Retinal pigment epithelial cell (primary cell): ENCODE results near the gene KCNK10.

Experiments used
- DNase-seq: peaks from one replicate; pipeline ENCODE4 v3.0.0-alpha.2; 2010; ENCODE audit warnings: low read depth
- H3K4me3 ChIP-seq: 2 replicates; pipeline ENCODE4 v1.5.1; 2011; ENCODE audit warnings: mild to moderate bottlenecking, low read length, control low read depth, moderate library complexity
- CTCF ChIP-seq: conservative IDR thresholded peaks from 2 replicates; pipeline ENCODE4 v1.5.1; 2011; ENCODE audit warnings: low read depth, low read length, control low read depth, inconsistent platforms

Gene KCNK10

GRCh38 chr14:88168498-88169165 is 154.4 kb downstream of the KCNK10 start:
- no peak for DNase-seq
- TF ChIP-seq CTCF: peak; percentile 80
- H3K4me3 ChIP-seq: no peak overlapping the region

GRCh38 chr14:88168025-88168424 is 155.0 kb downstream of the KCNK10 start:
- DNase-seq: no peak
- H3K4me3 ChIP-seq: no peak overlapping the region
- TF ChIP-seq CTCF: no peak

DNA sequence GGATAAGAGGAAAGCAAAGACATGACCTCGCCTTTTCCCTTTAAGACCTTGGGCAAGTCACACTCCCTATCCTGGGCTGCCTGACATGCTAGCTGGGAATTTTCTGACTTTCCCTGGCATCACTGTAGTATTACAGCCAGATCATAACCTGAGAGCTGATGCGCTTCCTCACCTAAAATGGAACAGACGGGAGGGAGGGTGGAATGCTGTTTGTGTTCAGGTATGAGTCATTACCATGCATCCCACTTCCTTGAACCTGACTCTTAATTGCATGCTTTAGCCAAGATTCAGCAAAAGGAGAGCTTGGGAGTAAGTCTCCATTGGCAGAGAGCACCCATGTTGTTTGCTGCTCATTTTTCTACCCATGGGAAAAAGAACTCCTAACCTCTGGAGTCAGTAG is 156.5 kb downstream of the KCNK10 start:
- DNase-seq: no peak
- no peak for TF ChIP-seq CTCF
- H3K4me3 ChIP-seq: no peak overlapping the region

GRCh38 chr14:88164906-88165534 is 158.0 kb downstream of the KCNK10 start:
- H3K4me3 ChIP-seq: no peak overlapping the region
- no peak for TF ChIP-seq CTCF
- DNase-seq: no peak

DNA sequence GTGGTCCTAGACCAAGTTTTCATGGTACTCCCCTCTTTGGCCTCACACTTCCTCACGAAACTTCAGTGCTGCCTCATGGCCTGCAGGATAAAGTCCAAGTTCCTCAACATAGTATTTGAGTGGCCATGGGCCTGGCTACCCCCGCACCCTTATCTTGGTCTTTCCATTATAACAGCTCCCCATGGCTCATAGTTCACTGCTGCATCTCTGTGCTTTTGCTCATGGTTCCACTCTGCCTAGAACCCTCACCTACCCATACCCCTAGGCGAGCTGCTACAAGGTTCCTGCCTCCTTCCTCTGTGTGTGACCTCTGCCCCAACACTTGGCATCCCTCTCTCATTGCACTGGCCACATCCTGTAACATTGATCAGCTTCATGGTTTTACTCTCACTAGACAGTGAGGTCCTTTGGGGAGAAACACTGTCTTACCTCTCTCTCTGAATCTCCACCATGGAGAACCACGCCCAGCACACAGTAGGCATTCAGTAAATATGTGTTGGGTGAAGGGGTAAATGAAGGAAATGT is 159.3 kb downstream of the KCNK10 start:
- no peak for DNase-seq
- TF ChIP-seq CTCF: no peak
- H3K4me3 ChIP-seq: no peak overlapping the region

- DNase-seq: no peak
- H3K4me3 ChIP-seq: no peak overlapping the region
- TF ChIP-seq CTCF: no peak
Measured at GRCh38 chr14:88156127-88156526, 166.9 kb downstream of the KCNK10 start.

DNA sequence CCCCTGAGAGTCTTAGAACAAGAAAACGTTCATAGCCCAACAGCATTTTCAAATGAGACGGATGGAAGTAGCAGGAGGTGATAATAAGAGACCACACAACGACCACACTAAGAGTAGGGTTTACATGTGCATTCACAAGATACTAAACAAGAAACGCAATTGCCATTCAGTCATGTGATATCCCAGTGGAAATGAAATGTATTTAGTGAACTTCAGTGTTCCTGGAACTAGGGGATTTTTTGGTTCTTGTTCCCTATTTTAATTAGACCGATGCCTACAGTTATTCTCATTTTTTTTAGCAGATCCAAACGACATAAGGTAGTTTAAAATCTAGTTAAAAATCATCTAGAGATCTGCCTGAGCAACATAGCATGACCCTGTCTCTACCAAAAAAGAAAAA is 168.1 kb downstream of the KCNK10 start:
- H3K4me3 ChIP-seq: no peak overlapping the region
- no peak for TF ChIP-seq CTCF
- no peak for DNase-seq
